ENCODE data around the gene LNX2. TPM values are rescaled to one million over a fixed set of nuclear protein-coding genes. Genes with fewer than 3 reads are reported as not detected.

The LNX2 gene
- total and polyA plus RNA-seq, 2 donors (not counting 1 experiment from before 2014, with no cell fraction given) = 2.9 to 10.9 TPM

DNA sequence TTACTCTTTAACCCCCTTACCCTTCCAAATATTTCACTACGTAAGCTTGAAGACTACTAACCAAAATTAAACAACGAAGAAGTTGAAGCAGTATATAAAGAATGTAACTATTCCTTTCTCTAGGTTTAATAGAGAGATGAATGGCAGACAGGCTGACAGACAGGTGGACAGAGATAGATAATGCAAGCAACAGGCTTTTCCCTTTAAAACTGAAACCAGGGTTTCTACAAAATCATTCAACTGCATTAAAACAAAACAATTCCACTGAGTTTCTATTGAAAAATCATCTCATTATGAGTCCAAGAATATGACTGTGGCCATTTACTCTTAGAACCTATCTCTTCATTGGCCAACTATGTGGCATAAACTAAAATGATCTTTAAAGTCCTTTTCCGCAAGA lies 15.2 kb downstream of the LNX2 start:
- H3K27me3 ChIP-seq (replicated peaks in 1 of 4; ENCODE audit: control extremely low read depth in 1 of 4, control insufficient read depth in 3 of 4, insufficient read depth in 4 of 4, low read length in 3 of 4) = no peaks in the 10 kb centered on the region
- no peak overlapping the region for H3K4me3 ChIP-seq (ENCODE audit: control extremely low read depth in 1 of 5, extremely low read depth in 1 of 5, insufficient read depth in 1 of 5, low read depth in 2 of 5, low read length in 4 of 5)
- H3K36me3 ChIP-seq (replicated peaks in 1 of 2; ENCODE audit: control extremely low read depth in 1 of 2, control insufficient read depth in 1 of 2, extremely low read depth in 1 of 2, insufficient read depth in 2 of 2, low read length in 1 of 2) = no peaks in the 10 kb centered on the region
- H3K4me1 ChIP-seq (ENCODE audit: control insufficient read depth in 2 of 2, insufficient read depth in 2 of 2, low read length in 2 of 2) = peaks cover 0 to 10% of the 10 kb centered on the region in 2 donors
- peaks cover 11% of the 10 kb centered on the region for H4K20me1 ChIP-seq (ENCODE audit: control insufficient read depth, insufficient read depth, low read length, poor library complexity, severe bottlenecking)
- WGBS (ENCODE audit: insufficient coverage) = no CpG with 5 or more reads among the region's 3 CpGs
- H3K79me2 ChIP-seq (ENCODE audit: control insufficient read depth, insufficient read depth, low read length) = peaks cover 70% of the 10 kb centered on the region
- no peak for DNase-seq
- POLR2A ChIA-PET = no interaction called here
- H2AFZ ChIP-seq (ENCODE audit: insufficient read depth, low read depth, low read length, poor library complexity, severe bottlenecking) = no peak overlapping the region
- no peak for ATAC-seq (ENCODE audit: low read depth)
- Mint-ChIP-seq H3K4me3 (no peak overlapping the region), H3K9me3 (ENCODE audit: insufficient read depth) (no peaks in the 10 kb centered on the region), H3K27me3 (no peaks in the 10 kb centered on the region), H3K27ac (no peak overlapping the region), H3K4me1 (peaks cover 35% of the 10 kb centered on the region)
- intact Hi-C loops (cut with micrococcal nuclease) = no loop called here
- no peak overlapping the region for H3K9ac ChIP-seq (ENCODE audit: low read length)
- H3K4me2 ChIP-seq (replicated peaks; ENCODE audit: low read depth, low read length, poor library complexity, severe bottlenecking) = no peak overlapping the region
- TF ChIP-seq, protein P1, sequence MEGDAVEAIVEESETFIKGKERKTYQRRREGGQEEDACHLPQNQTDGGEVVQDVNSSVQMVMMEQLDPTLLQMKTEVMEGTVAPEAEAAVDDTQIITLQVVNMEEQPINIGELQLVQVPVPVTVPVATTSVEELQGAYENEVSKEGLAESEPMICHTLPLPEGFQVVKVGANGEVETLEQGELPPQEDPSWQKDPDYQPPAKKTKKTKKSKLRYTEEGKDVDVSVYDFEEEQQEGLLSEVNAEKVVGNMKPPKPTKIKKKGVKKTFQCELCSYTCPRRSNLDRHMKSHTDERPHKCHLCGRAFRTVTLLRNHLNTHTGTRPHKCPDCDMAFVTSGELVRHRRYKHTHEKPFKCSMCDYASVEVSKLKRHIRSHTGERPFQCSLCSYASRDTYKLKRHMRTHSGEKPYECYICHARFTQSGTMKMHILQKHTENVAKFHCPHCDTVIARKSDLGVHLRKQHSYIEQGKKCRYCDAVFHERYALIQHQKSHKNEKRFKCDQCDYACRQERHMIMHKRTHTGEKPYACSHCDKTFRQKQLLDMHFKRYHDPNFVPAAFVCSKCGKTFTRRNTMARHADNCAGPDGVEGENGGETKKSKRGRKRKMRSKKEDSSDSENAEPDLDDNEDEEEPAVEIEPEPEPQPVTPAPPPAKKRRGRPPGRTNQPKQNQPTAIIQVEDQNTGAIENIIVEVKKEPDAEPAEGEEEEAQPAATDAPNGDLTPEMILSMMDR (IDR thresholded peaks at IDR 0.05) = no peak
- TF ChIP-seq EZH2 (IDR thresholded peaks at IDR 0.05; ENCODE audit: borderline replicate concordance, insufficient read depth, low read depth, low read length, poor library complexity, severe bottlenecking) = no peak
- H3K27ac ChIP-seq (ENCODE audit: low read length in 2 of 2) = no peak overlapping the region
- peaks cover 0 to 4% (median 0%) of the 10 kb centered on the region in 3 donors for H3K9me3 ChIP-seq (ENCODE audit: control extremely low read depth in 1 of 3, control insufficient read depth in 2 of 3, insufficient read depth in 1 of 3, low read length in 2 of 3)
- CTCF ChIA-PET = interaction anchor here (1.1 kb wide), 1 partner anchor 71 kb away, joined by 3 read pairs; no protein-coding TSS in a partner anchor

DNA sequence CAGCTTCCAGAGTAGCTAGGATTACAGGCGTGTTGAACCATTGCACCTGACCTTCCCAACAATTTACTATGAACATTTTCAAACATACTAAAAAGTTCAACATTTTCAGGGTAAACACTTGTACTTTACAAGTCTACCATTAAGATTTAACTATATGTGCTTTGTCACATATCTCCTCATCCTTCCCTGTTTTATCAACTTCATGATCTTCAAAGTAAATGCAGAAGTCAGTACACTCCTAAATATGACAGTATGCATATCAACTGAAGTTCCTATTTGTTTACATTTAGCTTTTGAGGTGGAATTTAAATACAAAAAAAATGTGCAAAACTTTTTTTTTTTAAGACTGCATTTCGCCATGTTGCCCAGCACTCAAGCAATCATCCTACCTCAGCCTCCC lies 18.5 kb downstream of the LNX2 start:
- no peak overlapping the region for H3K27ac Mint-ChIP-seq
- no peak overlapping the region for H3K4me3 Mint-ChIP-seq
- no peaks in the 10 kb centered on the region for H3K9me3 Mint-ChIP-seq (ENCODE audit: insufficient read depth)
- 100% methylated on average over 1 of the region's 2 CpGs for WGBS (ENCODE audit: insufficient coverage)
- TF ChIP-seq, protein P1 (IDR thresholded peaks at IDR 0.05) = no peak
- no peak for ATAC-seq (ENCODE audit: low read depth)
- DNase-seq = no peak
- Histone ChIP-seq H3K27me3 (replicated peaks in 1 of 4; ENCODE audit: control extremely low read depth in 1 of 4, control insufficient read depth in 3 of 4, insufficient read depth in 4 of 4, low read length in 3 of 4) (no peaks in the 10 kb centered on the region), H3K79me2 (ENCODE audit: control insufficient read depth, insufficient read depth, low read length) (peaks cover 46% of the 10 kb centered on the region), H3K36me3 (replicated peaks in 1 of 2; ENCODE audit: control extremely low read depth in 1 of 2, control insufficient read depth in 1 of 2, extremely low read depth in 1 of 2, insufficient read depth in 2 of 2, low read length in 1 of 2) (no peaks in the 10 kb centered on the region), H3K4me3 (ENCODE audit: control extremely low read depth in 1 of 5, extremely low read depth in 1 of 5, insufficient read depth in 1 of 5, low read depth in 2 of 5, low read length in 4 of 5) (no peak overlapping the region), H3K9ac (ENCODE audit: low read length) (no peak overlapping the region), H3K4me2 (replicated peaks; ENCODE audit: low read depth, low read length, poor library complexity, severe bottlenecking) (no peak overlapping the region), H3K27ac (ENCODE audit: low read length in 2 of 2) (no peak overlapping the region), H3K9me3 (ENCODE audit: control extremely low read depth in 1 of 3, control insufficient read depth in 2 of 3, insufficient read depth in 1 of 3, low read length in 2 of 3) (peaks cover 0 to 4% (median 0%) of the 10 kb centered on the region in 3 donors), H3K4me1 (ENCODE audit: control insufficient read depth in 2 of 2, insufficient read depth in 2 of 2, low read length in 2 of 2) (peaks cover 0 to under 1% of the 10 kb centered on the region in 2 donors), H4K20me1 (ENCODE audit: control insufficient read depth, insufficient read depth, low read length, poor library complexity, severe bottlenecking) (no peaks in the 10 kb centered on the region), H2AFZ (ENCODE audit: insufficient read depth, low read depth, low read length, poor library complexity, severe bottlenecking) (no peak overlapping the region)
- ChIA-PET POLR2A (no interaction called here), CTCF (interaction anchor here (0.7 kb wide), 1 partner anchor 154 kb away, joined by 3 read pairs; no protein-coding TSS in a partner anchor)
- no peaks in the 10 kb centered on the region for H3K27me3 Mint-ChIP-seq
- H3K4me1 Mint-ChIP-seq = peaks cover 26% of the 10 kb centered on the region
- intact Hi-C loops (cut with micrococcal nuclease) = no loop called here
